AG04450 (cell line): ENCODE results near the gene USP46. TPM values are rescaled to one million over a fixed set of nuclear protein-coding genes. Genes with fewer than 3 reads are reported as not detected.

Experiments
- CTCF ChIA-PET: fragments of 300-600, 350-600 bp; formaldehyde crosslinking; extraction: SDS; loops from one replicate; lab custom pipeline; 2022; ENCODE audit warnings: antibody characterized with exemption, inconsistent platforms; lab: Charles Lee
- POLR2A ChIA-PET: fragments of 350-600 bp; formaldehyde crosslinking; extraction: SDS; loops from one replicate; lab custom pipeline; 2021; ENCODE audit warnings: antibody characterized with exemption, inconsistent platforms; lab: Yijun Ruan, JAX
- DNase-seq: peaks from one replicate; pipeline ENCODE4 v3.0.0-alpha.2; 2011; ENCODE audit warnings: low read depth, low spot score
- H3K27ac ChIP-seq: one replicate; pipeline ENCODE4 v1.5.1; 2012; ENCODE audit warnings: low read depth, low read length, control low read depth
- H3K27me3 ChIP-seq: one replicate; pipeline ENCODE4 v1.6.0; 2012; ENCODE audit warnings: low read length; ENCODE audit not compliant: control insufficient read depth, insufficient read depth
- H3K4me3 ChIP-seq: 2 replicates; pipeline ENCODE4 v1.5.1; 2011; ENCODE audit warnings: mild to moderate bottlenecking, low read depth, low read length, control low read depth
- H3K9me3 ChIP-seq: 2 replicates; pipeline ENCODE4 v1.5.1; 2012; ENCODE audit warnings: low read length; ENCODE audit not compliant: control insufficient read depth, insufficient read depth
- polyA plus RNA-seq: library from polyadenylated mRNA; depleted of rRNA; stranded (reverse); fragments of >200 nt; gene quantifications from 2 replicates; pipeline ENCODE4 v1.2.3, GENCODE V29; 2011
- TF ChIP-seq, protein P1 (sequence below): IDR thresholded peaks from 2 replicates; pipeline ENCODE4 v1.5.1; 2011; ENCODE audit warnings: low read depth, low read length, control low read depth, inconsistent platforms

Gene USP46
- polyA plus RNA-seq, 1 experiment: 69.1 TPM

- TF ChIP-seq, protein P1, sequence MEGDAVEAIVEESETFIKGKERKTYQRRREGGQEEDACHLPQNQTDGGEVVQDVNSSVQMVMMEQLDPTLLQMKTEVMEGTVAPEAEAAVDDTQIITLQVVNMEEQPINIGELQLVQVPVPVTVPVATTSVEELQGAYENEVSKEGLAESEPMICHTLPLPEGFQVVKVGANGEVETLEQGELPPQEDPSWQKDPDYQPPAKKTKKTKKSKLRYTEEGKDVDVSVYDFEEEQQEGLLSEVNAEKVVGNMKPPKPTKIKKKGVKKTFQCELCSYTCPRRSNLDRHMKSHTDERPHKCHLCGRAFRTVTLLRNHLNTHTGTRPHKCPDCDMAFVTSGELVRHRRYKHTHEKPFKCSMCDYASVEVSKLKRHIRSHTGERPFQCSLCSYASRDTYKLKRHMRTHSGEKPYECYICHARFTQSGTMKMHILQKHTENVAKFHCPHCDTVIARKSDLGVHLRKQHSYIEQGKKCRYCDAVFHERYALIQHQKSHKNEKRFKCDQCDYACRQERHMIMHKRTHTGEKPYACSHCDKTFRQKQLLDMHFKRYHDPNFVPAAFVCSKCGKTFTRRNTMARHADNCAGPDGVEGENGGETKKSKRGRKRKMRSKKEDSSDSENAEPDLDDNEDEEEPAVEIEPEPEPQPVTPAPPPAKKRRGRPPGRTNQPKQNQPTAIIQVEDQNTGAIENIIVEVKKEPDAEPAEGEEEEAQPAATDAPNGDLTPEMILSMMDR: no peak
- CTCF ChIA-PET: interaction anchor here (1.7 kb wide), 1 partner anchor 302 kb away, joined by 4 read pairs; no protein-coding TSS in a partner anchor
- H3K27me3 ChIP-seq: peaks cover 5% of the 10 kb centered on the region
Observed at GRCh38 chr4:52680381-52680780, 21.3 kb upstream of the USP46 start.

GRCh38 chr4:52676536-52676935 lies 17.4 kb upstream of the USP46 start:
- no peak overlapping the region for H3K27ac ChIP-seq
- no peak overlapping the region for H3K4me3 ChIP-seq
- CTCF ChIA-PET: interaction anchor here (0.9 kb wide), 1 partner anchor 307 kb away, joined by 3 read pairs; no protein-coding TSS in a partner anchor
- TF ChIP-seq, protein P1: no peak
- DNase-seq: no peak
- no peaks in the 10 kb centered on the region for H3K27me3 ChIP-seq
- POLR2A ChIA-PET: no interaction called here
- H3K9me3 ChIP-seq: no peaks in the 10 kb centered on the region

More at GRCh38 chr4:52680381-52680780, 21.3 kb upstream of the USP46 start:
- no peaks in the 10 kb centered on the region for H3K9me3 ChIP-seq
- POLR2A ChIA-PET: no interaction called here
- DNase-seq: no peak
- no peak overlapping the region for H3K27ac ChIP-seq
- H3K4me3 ChIP-seq: no peak overlapping the region

DNA sequence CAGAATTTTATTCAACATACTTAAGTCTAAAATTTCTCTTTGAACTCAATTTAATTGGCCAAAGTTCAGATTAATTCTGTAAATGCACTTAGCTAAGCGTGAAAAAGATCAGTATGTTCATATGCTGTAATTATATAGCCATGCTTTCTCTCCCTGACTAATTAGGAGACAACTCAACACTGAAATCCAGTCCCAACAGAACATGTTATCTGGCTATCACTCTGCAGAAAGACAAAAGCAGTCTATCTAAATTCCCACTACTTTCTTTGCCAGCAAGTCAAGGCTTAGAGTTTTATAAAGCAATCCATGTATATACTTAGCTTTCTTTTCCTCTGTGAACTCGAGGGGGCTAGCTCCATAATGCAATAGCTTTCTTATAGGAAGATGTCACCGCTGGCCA lies 16.0 kb upstream of the USP46 start:
- Histone ChIP-seq H3K27me3 (peaks cover 3% of the 10 kb centered on the region), H3K27ac (no peak overlapping the region), H3K4me3 (no peak overlapping the region), H3K9me3 (no peaks in the 10 kb centered on the region)
- TF ChIP-seq, protein P1: no peak
- POLR2A ChIA-PET: no interaction called here
- DNase-seq: no peak
- CTCF ChIA-PET: interaction anchor here (0.7 to 1.6 kb wide), 2 partner anchors 59 to 308 kb away, joined by 3 to 5 read pairs; no protein-coding TSS in a partner anchor

- POLR2A ChIA-PET: no interaction called here
- CTCF ChIA-PET: interaction anchor here (0.5 to 1.8 kb wide), 4 partner anchors 9 to 152 kb away, joined by 3 to 6 read pairs (median 4); no protein-coding TSS in a partner anchor
- no peak overlapping the region for H3K4me3 ChIP-seq
- H3K9me3 ChIP-seq: no peaks in the 10 kb centered on the region
- DNase-seq: no peak
- H3K27ac ChIP-seq: no peak overlapping the region
- peaks cover 11% of the 10 kb centered on the region for H3K27me3 ChIP-seq
- TF ChIP-seq, protein P1: no peak
Observed at GRCh38 chr4:52670739-52671138, 11.6 kb upstream of the USP46 start.

DNA sequence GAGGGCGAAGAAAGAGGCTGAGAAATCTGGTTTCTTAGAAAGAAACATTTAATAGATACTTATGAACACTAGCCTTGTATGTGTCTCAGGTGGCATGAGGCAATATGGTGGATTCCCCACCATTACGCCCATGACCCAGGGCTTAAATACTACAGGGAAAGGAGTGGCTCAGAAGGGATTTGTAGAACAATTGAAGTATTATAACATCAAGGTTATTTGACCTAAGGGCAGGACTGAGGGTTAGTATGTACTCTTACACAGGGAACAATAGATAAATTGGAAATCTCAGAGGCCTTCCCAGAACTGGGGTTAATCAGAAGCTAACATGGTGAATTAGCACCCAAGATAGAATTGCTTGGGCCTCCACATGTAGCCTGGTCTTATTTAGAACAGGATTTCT lies 11.0 kb upstream of the USP46 start:
- Histone ChIP-seq H3K27me3 (peaks cover 11% of the 10 kb centered on the region), H3K27ac (no peak overlapping the region), H3K4me3 (no peak overlapping the region), H3K9me3 (no peaks in the 10 kb centered on the region)
- no peak for DNase-seq
- POLR2A ChIA-PET: no interaction called here
- CTCF ChIA-PET: interaction anchor here (0.7 to 1.8 kb wide), 2 partner anchors 125 to 312 kb away, joined by 3 to 6 read pairs; no protein-coding TSS in a partner anchor
- TF ChIP-seq, protein P1: no peak
